Activated naive CD8-positive, alpha-beta T cell treated with anti-CD3 and anti-CD28 coated beads, Interleukin-2, amount 10 ng/mL, durations not matched to agents 7 days and 5 days (primary cell): ENCODE data around the gene CASP3. TPM values are rescaled to one million over a fixed set of nuclear protein-coding genes. Genes with fewer than 3 reads are reported as not detected.
"Not testable (repeated sequence)": the region's sequence is repeated elsewhere in the genome, so short reads cannot be mapped to it uniquely, and the experiment has no call there.

Experiments
- ATAC-seq: fragments of 150-1000 bp; cut with Tn5 transposase; one replicate; pipeline ENCODE4 v1.10.0; 2021; ENCODE audit warnings: low read depth, moderate library complexity
- POLR2A ChIA-PET: fragments of 350-600 bp; sonication (Branson Sonifier 250); formaldehyde crosslinking; loops from one replicate; lab custom pipeline; 2021; ENCODE audit warnings: antibody characterized with exemption; lab: Charles Lee
- DNase-seq: peaks from one replicate; pipeline ENCODE4 v3.0.0; 2021
- H3K27ac Mint-ChIP-seq: one replicate; pipeline ENCODE4 v1.8.0; 2022; ENCODE audit warnings: mild to moderate bottlenecking, mixed read lengths
- H3K27me3 Mint-ChIP-seq: one replicate; pipeline ENCODE4 v1.8.0; 2022; ENCODE audit warnings: mild to moderate bottlenecking, moderate library complexity, mixed read lengths
- H3K36me3 Mint-ChIP-seq: one replicate; pipeline ENCODE4 v1.8.0; 2021; ENCODE audit warnings: mild to moderate bottlenecking, mixed read lengths
- H3K4me1 Mint-ChIP-seq: one replicate; pipeline ENCODE4 v1.8.0; 2021; ENCODE audit warnings: mixed read lengths
- H3K4me3 Mint-ChIP-seq: one replicate; pipeline ENCODE4 v1.8.0; 2022; ENCODE audit warnings: mild to moderate bottlenecking, moderate library complexity, mixed read lengths
- H3K9me3 Mint-ChIP-seq: one replicate; pipeline ENCODE4 v1.8.0; 2021; ENCODE audit warnings: mixed read lengths
- total RNA-seq, 2 experiments: library from RNA; stranded (reverse); gene quantifications; one replicate each; pipeline ENCODE4 v1.2.3, GENCODE V29; 2021

The CASP3 gene
- total RNA-seq, 2 experiments from 2014 or later = 45.3 to 49.8 TPM

GRCh38 chr4:184675018-184675417 lies 25.8 kb upstream of the CASP3 start:
- POLR2A ChIA-PET = no interaction called here
- peaks cover 19% of the 10 kb centered on the region for H3K36me3 Mint-ChIP-seq

GRCh38 chr4:184674011-184674410 lies 24.8 kb upstream of the CASP3 start:
- ATAC-seq (no peak), DNase-seq (no peak)
- Mint-ChIP-seq H3K4me3 (no peak overlapping the region), H3K27ac (no peak overlapping the region), H3K4me1 (peaks cover 11% of the 10 kb centered on the region), H3K36me3 (peaks cover 21% of the 10 kb centered on the region), H3K9me3 (no peaks in the 10 kb centered on the region), H3K27me3 (no peaks in the 10 kb centered on the region)
- POLR2A ChIA-PET = no interaction called here

More at GRCh38 chr4:184675018-184675417, 25.8 kb upstream of the CASP3 start:
- no peak overlapping the region for H3K4me3 Mint-ChIP-seq
- DNase-seq (no peak), ATAC-seq (no peak)
- no peak overlapping the region for H3K27ac Mint-ChIP-seq
- H3K4me1 Mint-ChIP-seq = peaks cover 2% of the 10 kb centered on the region
- H3K9me3 Mint-ChIP-seq = no peaks in the 10 kb centered on the region
- H3K27me3 Mint-ChIP-seq = no peaks in the 10 kb centered on the region

GRCh38 chr4:184672741-184673140 lies 23.5 kb upstream of the CASP3 start:
- no peak overlapping the region for H3K4me3 Mint-ChIP-seq
- H3K27me3 Mint-ChIP-seq = no peaks in the 10 kb centered on the region
- peaks cover 31% of the 10 kb centered on the region for H3K36me3 Mint-ChIP-seq
- POLR2A ChIA-PET = no interaction called here
- H3K9me3 Mint-ChIP-seq = no peaks in the 10 kb centered on the region
- DNase-seq (no peak), ATAC-seq (no peak)
- peaks cover 22% of the 10 kb centered on the region for H3K4me1 Mint-ChIP-seq
- H3K27ac Mint-ChIP-seq = no peak overlapping the region

GRCh38 chr4:184671101-184671500 lies 21.9 kb upstream of the CASP3 start:
- H3K4me1 Mint-ChIP-seq = peaks cover 26% of the 10 kb centered on the region

GRCh38 chr4:184669251-184669650 lies 20.0 kb upstream of the CASP3 start:
- H3K27ac Mint-ChIP-seq = peak overlapping the region; percentile 78
- ATAC-seq = no peak
- peaks cover 45% of the 10 kb centered on the region for H3K36me3 Mint-ChIP-seq
- H3K9me3 Mint-ChIP-seq = no peaks in the 10 kb centered on the region
- DNase-seq = no peak
- H3K27me3 Mint-ChIP-seq = no peaks in the 10 kb centered on the region
- peak overlapping the region; percentile 31 for H3K4me3 Mint-ChIP-seq
- POLR2A ChIA-PET = interaction anchor here (1.3 to 2.1 kb wide), 2 partner anchors 65 to 132 kb away, joined by 3 to 11 read pairs; partner anchors contain the start of gene CENPU
- H3K4me1 Mint-ChIP-seq = peaks cover 31% of the 10 kb centered on the region

More at GRCh38 chr4:184671101-184671500, 21.9 kb upstream of the CASP3 start:
- Mint-ChIP-seq H3K27me3 (no peaks in the 10 kb centered on the region), H3K9me3 (no peaks in the 10 kb centered on the region), H3K27ac (peak overlapping the region; percentile 42), H3K4me3 (no peak overlapping the region), H3K36me3 (peaks cover 41% of the 10 kb centered on the region)
- ATAC-seq = no peak
- POLR2A ChIA-PET = interaction anchor here (0.7 kb wide), 1 partner anchor 35 kb away, joined by 3 read pairs; no protein-coding TSS in a partner anchor
- no peak for DNase-seq

- DNase-seq (no peak), ATAC-seq (peak; percentile 90)
- H3K27ac Mint-ChIP-seq = peak overlapping the region; percentile 90
- peak overlapping the region; percentile 31 for H3K4me3 Mint-ChIP-seq
- no peaks in the 10 kb centered on the region for H3K9me3 Mint-ChIP-seq
- peaks cover 43% of the 10 kb centered on the region for H3K36me3 Mint-ChIP-seq
- peaks cover 31% of the 10 kb centered on the region for H3K4me1 Mint-ChIP-seq
- H3K27me3 Mint-ChIP-seq = no peaks in the 10 kb centered on the region
- POLR2A ChIA-PET = interaction anchor here (0.9 to 2.1 kb wide), 5 partner anchors 19 to 439 kb away, joined by 3 to 11 read pairs (median 3); partner anchors contain the start of genes CASP3, CENPU and PRIMPOL
These were observed 19.4 kb upstream of the CASP3 start for GRCh38 chr4:184668511-184669114.

DNA sequence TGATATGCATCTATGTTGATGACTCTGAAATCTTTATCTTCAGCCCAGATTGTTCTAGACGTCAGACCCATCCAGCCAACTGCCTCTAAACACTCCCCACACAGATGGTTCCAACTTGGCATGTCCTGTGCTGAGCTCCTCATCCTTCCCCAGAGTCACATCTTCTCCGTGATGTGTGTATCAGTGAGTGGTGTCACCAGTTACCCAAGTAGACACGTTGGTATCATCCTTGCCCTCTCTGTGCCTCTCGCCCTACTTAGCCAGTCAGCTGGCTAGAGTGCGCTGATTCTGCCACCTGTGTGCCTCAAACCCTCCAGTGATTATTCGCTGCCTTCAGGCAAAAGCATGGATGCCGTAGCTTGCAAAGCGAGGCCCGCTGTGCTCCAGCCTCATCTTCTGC lies 18.8 kb upstream of the CASP3 start:
- Mint-ChIP-seq H3K36me3 (peaks cover 43% of the 10 kb centered on the region), H3K4me3 (peak overlapping the region; percentile 8), H3K9me3 (no peaks in the 10 kb centered on the region), H3K4me1 (peaks cover 31% of the 10 kb centered on the region), H3K27me3 (no peaks in the 10 kb centered on the region), H3K27ac (peak overlapping the region; percentile 90)
- ATAC-seq (peak; percentile 32), DNase-seq (peak; percentile 38)
- POLR2A ChIA-PET = interaction anchor here (0.9 to 2.1 kb wide), 5 partner anchors 18 to 438 kb away, joined by 3 to 11 read pairs (median 3); partner anchors contain the start of genes CASP3, CENPU and PRIMPOL

GRCh38 chr4:184666670-184667069 lies 17.4 kb upstream of the CASP3 start:
- H3K9me3 Mint-ChIP-seq = no peaks in the 10 kb centered on the region
- DNase-seq (no peak), ATAC-seq (no peak)
- H3K27me3 Mint-ChIP-seq = no peaks in the 10 kb centered on the region
- H3K4me1 Mint-ChIP-seq = peaks cover 31% of the 10 kb centered on the region
- H3K4me3 Mint-ChIP-seq = no peak overlapping the region
- POLR2A ChIA-PET = no interaction called here
- peaks cover 33% of the 10 kb centered on the region for H3K36me3 Mint-ChIP-seq
- H3K27ac Mint-ChIP-seq = peak overlapping the region; percentile 36

DNA sequence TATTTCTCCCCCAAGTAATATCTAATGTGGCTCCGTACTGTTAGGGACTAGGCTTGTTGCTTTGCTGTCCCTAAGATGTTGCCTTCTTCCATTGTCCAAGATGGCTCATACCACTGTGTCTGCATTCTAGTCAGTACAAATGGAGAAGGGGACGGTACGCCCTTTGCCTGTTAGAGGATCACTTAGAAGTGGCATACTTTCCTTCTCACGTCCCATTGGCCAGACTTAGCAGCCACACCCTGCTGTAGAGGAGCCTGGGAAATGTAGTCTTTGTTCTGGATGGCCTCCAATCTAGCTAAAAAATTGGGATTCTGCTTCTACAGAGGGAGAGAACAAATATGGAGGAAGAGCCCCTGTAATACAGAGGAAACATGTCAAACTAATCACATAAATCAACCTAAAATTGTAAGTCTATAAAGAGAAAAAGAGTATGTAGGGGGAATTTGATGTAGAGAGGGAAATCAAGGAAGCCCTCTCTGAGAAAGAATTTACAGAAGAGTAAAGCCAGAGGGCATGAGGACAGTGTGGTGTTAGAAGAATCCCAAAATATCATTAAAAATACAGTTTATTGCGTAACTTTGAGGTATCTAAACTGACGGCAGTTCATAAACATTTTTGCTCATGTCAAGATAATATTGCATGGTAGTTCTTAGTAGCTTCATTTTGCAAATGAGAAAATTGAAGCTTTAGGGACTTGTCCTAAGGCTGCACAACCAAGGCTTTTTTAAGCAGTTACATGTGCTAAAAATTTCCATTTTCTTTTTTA lies 15.4 kb upstream of the CASP3 start:
- Mint-ChIP-seq H3K36me3 (peaks cover 37% of the 10 kb centered on the region), H3K27ac (peak overlapping the region; percentile 34), H3K9me3 (no peaks in the 10 kb centered on the region), H3K27me3 (no peaks in the 10 kb centered on the region), H3K4me3 (no peak overlapping the region), H3K4me1 (peaks cover 26% of the 10 kb centered on the region)
- POLR2A ChIA-PET = interaction anchor here (1.2 kb wide), 1 partner anchor 15 kb away, joined by 5 read pairs; the partner anchor contains the start of genes CASP3 and PRIMPOL
- no peak for DNase-seq
- ATAC-seq = no peak

DNA sequence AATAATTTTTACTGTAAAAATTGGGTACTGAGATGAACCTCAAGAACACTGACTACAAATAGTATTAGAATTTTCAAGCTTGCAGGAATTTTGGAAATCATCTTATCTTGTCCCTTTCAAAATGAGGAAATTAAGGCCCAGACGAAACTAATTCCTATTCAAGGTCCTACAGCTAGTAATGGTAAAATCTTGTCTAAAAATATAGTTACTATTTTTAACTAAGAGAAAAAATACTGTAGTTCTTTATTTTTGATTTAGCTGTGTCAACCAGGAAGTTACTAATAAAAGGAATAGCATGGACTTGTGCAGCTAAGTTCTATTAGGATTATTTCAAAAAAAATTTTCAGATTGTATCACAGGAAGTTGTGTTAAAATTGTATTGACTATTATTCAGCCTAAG lies 13.0 kb upstream of the CASP3 start:
- H3K4me3 Mint-ChIP-seq = no peak overlapping the region
- peaks cover 8% of the 10 kb centered on the region for H3K4me1 Mint-ChIP-seq
- no peaks in the 10 kb centered on the region for H3K9me3 Mint-ChIP-seq
- ATAC-seq (no peak), DNase-seq (no peak)
- POLR2A ChIA-PET = interaction anchor here (1.4 kb wide), 1 partner anchor 13 kb away, joined by 4 read pairs; the partner anchor contains the start of genes CASP3 and PRIMPOL
- no peak overlapping the region for H3K27ac Mint-ChIP-seq
- H3K36me3 Mint-ChIP-seq = peaks cover 22% of the 10 kb centered on the region
- no peaks in the 10 kb centered on the region for H3K27me3 Mint-ChIP-seq

DNA sequence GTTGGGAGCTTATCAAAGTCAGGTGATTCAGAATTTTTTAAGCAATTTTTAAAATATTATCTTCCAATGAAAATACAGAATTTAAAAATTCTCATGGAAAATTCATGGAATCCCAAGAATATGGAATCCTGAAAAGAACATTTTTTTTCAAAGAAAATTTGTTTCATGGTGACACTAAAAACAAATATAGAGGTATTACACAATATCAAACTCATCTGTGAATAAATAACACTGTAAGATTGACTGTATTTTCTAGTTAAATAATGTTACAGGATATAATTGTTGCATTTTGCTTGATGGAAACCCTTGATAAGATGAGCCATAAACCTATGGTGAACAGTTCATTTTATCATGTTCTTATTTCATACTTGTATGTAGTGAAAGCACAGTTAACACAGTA lies 11.7 kb upstream of the CASP3 start:
- POLR2A ChIA-PET = no interaction called here

DNA sequence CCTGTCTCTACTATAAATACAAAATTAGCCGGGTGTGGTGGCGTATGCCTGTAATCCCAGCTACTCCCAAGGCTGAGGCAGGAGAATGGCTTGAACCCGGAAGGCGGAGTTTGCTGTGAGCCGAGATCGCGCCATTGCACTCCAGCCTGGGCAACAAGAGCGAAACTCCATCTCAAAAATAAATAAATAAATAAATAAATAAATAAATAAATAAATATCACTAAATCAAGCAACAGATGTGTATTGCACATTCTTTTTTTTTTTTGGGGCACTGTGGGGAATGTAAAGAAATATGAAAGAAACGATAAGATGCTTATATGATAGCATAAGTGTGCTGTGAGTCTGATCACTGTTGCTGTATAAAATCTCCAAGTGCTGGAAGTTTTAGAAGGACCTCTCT lies 8.6 kb upstream of the CASP3 start:
- not testable (repeated sequence) for H3K4me3 Mint-ChIP-seq, H3K27ac Mint-ChIP-seq, ATAC-seq

More for the DNA sequence above, 11.7 kb upstream of the CASP3 start:
- no peaks in the 10 kb centered on the region for H3K27me3 Mint-ChIP-seq
- H3K36me3 Mint-ChIP-seq = peaks cover 20% of the 10 kb centered on the region
- no peak overlapping the region for H3K27ac Mint-ChIP-seq
- H3K9me3 Mint-ChIP-seq = no peaks in the 10 kb centered on the region
- H3K4me1 Mint-ChIP-seq = peaks cover 6% of the 10 kb centered on the region
- DNase-seq (no peak), ATAC-seq (no peak)
- H3K4me3 Mint-ChIP-seq = no peak overlapping the region

DNA sequence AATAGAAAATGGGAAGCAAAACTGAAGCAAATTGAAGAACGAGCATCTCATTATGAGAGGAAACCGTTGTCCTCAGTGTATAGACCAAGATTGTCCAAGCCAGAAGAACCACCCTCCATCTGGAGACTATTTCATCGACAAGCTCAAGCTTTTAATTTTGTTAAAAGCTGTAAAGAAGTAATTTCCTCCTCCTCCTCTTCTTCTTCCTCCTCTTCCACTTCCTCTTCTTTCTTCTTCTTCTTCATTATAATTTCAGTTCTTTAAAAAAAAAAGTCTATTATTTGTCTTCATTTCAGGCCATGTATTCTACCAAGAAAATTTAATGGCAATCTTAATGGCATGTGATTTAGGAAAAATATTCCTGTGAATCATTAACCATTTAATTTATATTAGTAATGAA lies 7.9 kb upstream of the CASP3 start:
- Mint-ChIP-seq H3K27me3 (no peaks in the 10 kb centered on the region), H3K4me1 (peaks cover 3% of the 10 kb centered on the region), H3K4me3 (no peak overlapping the region), H3K36me3 (peaks cover 20% of the 10 kb centered on the region), H3K27ac (no peak overlapping the region), H3K9me3 (no peaks in the 10 kb centered on the region)
- no peak for ATAC-seq
- DNase-seq = no peak
- POLR2A ChIA-PET = no interaction called here

More for the DNA sequence above, 8.6 kb upstream of the CASP3 start:
- H3K9me3 Mint-ChIP-seq, H3K27me3 Mint-ChIP-seq, POLR2A ChIA-PET, DNase-seq, H3K4me1 Mint-ChIP-seq: not testable (repeated sequence)
- H3K36me3 Mint-ChIP-seq = peaks cover 19% of the 10 kb centered on the region
